ENCODE data around the gene IRF5.

Gene IRF5

GRCh38 chr7:128915271-128915819 lies 22.4 kb upstream of the IRF5 start:
- TF ChIP-seq CTCF (conservative IDR thresholded peaks at IDR 0.05), result no peak
- no peak overlapping the region for H3K27ac ChIP-seq

- H3K27ac ChIP-seq, result no peak overlapping the region
Measured at GRCh38 chr7:128915841-128916642, 21.7 kb upstream of the IRF5 start.

GRCh38 chr7:128916643-128916915 lies 21.1 kb upstream of the IRF5 start:
- no peak for TF ChIP-seq CTCF (conservative IDR thresholded peaks at IDR 0.05)
- H3K27ac ChIP-seq, result no peak overlapping the region

More at GRCh38 chr7:128915841-128916642, 21.7 kb upstream of the IRF5 start:
- no peak for TF ChIP-seq CTCF (conservative IDR thresholded peaks at IDR 0.05)

GRCh38 chr7:128917122-128917521 lies 20.6 kb upstream of the IRF5 start:
- no peak overlapping the region for H3K27ac ChIP-seq
- TF ChIP-seq CTCF (conservative IDR thresholded peaks at IDR 0.05), result no peak

- no peak for TF ChIP-seq CTCF (conservative IDR thresholded peaks at IDR 0.05)
- H3K27ac ChIP-seq, result no peak overlapping the region
Measured at GRCh38 chr7:128918016-128918665, 19.6 kb upstream of the IRF5 start.

- H3K27ac ChIP-seq, result no peak overlapping the region
- no peak for TF ChIP-seq CTCF (conservative IDR thresholded peaks at IDR 0.05)
Measured at GRCh38 chr7:128919241-128919640, 18.5 kb upstream of the IRF5 start.

- H3K27ac ChIP-seq, result no peak overlapping the region
- TF ChIP-seq CTCF (conservative IDR thresholded peaks at IDR 0.05), result no peak
Measured at GRCh38 chr7:128919881-128920799, 17.6 kb upstream of the IRF5 start.

All from VCaP (cell line).